Loucy (cell line): Measurements from ENCODE around the gene MATR3.

Source experiments
- H2AFZ ChIP-seq: fragments of 200-600 bp; sonication (generic); 2 replicates; pipeline ENCODE4 v1.6.0; 2016; ENCODE audit warnings: antibody characterized with exemption, mild to moderate bottlenecking, low read length, moderate library complexity
- H3F3A ChIP-seq: fragments of 200-600 bp; 2 replicates; pipeline ENCODE4 v1.6.0; 2016; ENCODE audit warnings: antibody characterized with exemption, low read depth, mild to moderate bottlenecking
- H3K27me3 ChIP-seq: fragments of 200-600 bp; sonication (generic); 2 replicates; pipeline ENCODE4 v1.6.1; 2014; ENCODE audit warnings: low read length, mild to moderate bottlenecking; ENCODE audit not compliant: insufficient read depth, poor library complexity, severe bottlenecking
- H3K36me3 ChIP-seq: fragments of 200-600 bp; sonication (generic); 2 replicates; pipeline ENCODE4 v1.6.1; 2016; ENCODE audit warnings: low read length; ENCODE audit not compliant: insufficient read depth
- H3K4me1 ChIP-seq: fragments of 200-600 bp; sonication (generic); 2 replicates; pipeline ENCODE4 v1.5.1; 2014; ENCODE audit warnings: low read length, mild to moderate bottlenecking; ENCODE audit not compliant: insufficient read depth, poor library complexity, severe bottlenecking
- H3K4me2 ChIP-seq: fragments of 200-600 bp; sonication (generic); 2 replicates; pipeline ENCODE4 v1.6.0; 2014; ENCODE audit warnings: antibody characterized with exemption, low read length, low read depth, mild to moderate bottlenecking; ENCODE audit not compliant: poor library complexity, severe bottlenecking
- H3K4me3 ChIP-seq: fragments of 200-600 bp; sonication (generic); 2 replicates; pipeline ENCODE4 v1.5.1; 2014; ENCODE audit warnings: low read length, mild to moderate bottlenecking, mixed read lengths; ENCODE audit not compliant: poor library complexity, severe bottlenecking
- H3K79me2 ChIP-seq: fragments of 200-600 bp; sonication (generic); 2 replicates; pipeline ENCODE4 v1.6.1; 2014; ENCODE audit warnings: low read length; ENCODE audit not compliant: insufficient read depth
- H3K9ac ChIP-seq: fragments of 200-600 bp; sonication (generic); 2 replicates; pipeline ENCODE4 v1.6.0; 2014; ENCODE audit warnings: mild to moderate bottlenecking, low read depth, low read length, moderate library complexity; ENCODE audit not compliant: poor library complexity, severe bottlenecking
- H3K9me2 ChIP-seq: fragments of 200-600 bp; sonication (generic); replicated peaks from 2 replicates; pipeline ENCODE4 v1.6.1; 2016; ENCODE audit warnings: low read depth, low read length, mixed read lengths
- H3K9me3 ChIP-seq: fragments of 200-600 bp; sonication (generic); 2 replicates; pipeline ENCODE4 v1.6.1; 2014; ENCODE audit warnings: mild to moderate bottlenecking, antibody characterized with exemption, low read length, low read depth; ENCODE audit not compliant: insufficient read depth
- H4K20me1 ChIP-seq: fragments of 200-600 bp; sonication (generic); 2 replicates; pipeline ENCODE4 v1.6.0; 2014; ENCODE audit warnings: antibody characterized with exemption, low read length, mild to moderate bottlenecking; ENCODE audit not compliant: insufficient read depth, poor library complexity, severe bottlenecking
- CTCF ChIP-seq: fragments of 200-600 bp; sonication (generic); conservative IDR thresholded peaks from 2 replicates; pipeline ENCODE4 v1.5.1; 2014; ENCODE audit warnings: mild to moderate bottlenecking, antibody characterized with exemption, low read length
- EZH2phosphoT487 ChIP-seq: fragments of 200-600 bp; IDR thresholded peaks from 2 replicates; pipeline ENCODE4 v1.6.1; 2018; ENCODE audit warnings: antibody characterized with exemption, mild to moderate bottlenecking, moderate library complexity, borderline replicate concordance

MATR3 gene

GRCh38 chr5:139272471-139273321 lies 20.8 kb upstream of the MATR3 start:
- H3K79me2 ChIP-seq = peaks cover 8% of the 10 kb centered on the region; the same call in 1 of the 2 replicates
- H3K9me3 ChIP-seq = no peaks in the 10 kb centered on the region
- peak overlapping the region; percentile 64 for H3K9ac ChIP-seq
- H3K36me3 ChIP-seq = no peaks in the 10 kb centered on the region
- no peaks in the 10 kb centered on the region for H3K9me2 ChIP-seq
- H3K27me3 ChIP-seq = no peaks in the 10 kb centered on the region
- peaks cover 3% of the 10 kb centered on the region; the same call in 1 of the 2 replicates for H3F3A ChIP-seq
- H4K20me1 ChIP-seq = peaks cover 7% of the 10 kb centered on the region
- no peak for TF ChIP-seq CTCF
- TF ChIP-seq EZH2phosphoT487 = no peak
- no peak overlapping the region for H2AFZ ChIP-seq
- H3K4me3 ChIP-seq = peak overlapping the region; percentile 83
- peaks cover 37% of the 10 kb centered on the region for H3K4me1 ChIP-seq
- H3K4me2 ChIP-seq = peak overlapping the region; percentile 87

GRCh38 chr5:139273322-139273571 lies 20.3 kb upstream of the MATR3 start:
- H3K27me3 ChIP-seq = no peaks in the 10 kb centered on the region
- peak overlapping the region; percentile 76; the same call in 1 of the 2 replicates for H2AFZ ChIP-seq
- no peaks in the 10 kb centered on the region for H3K9me2 ChIP-seq
- H3K79me2 ChIP-seq = peaks cover 8% of the 10 kb centered on the region; the same call in 1 of the 2 replicates
- H3K4me2 ChIP-seq = peak overlapping the region; percentile 87
- H4K20me1 ChIP-seq = peaks cover 7% of the 10 kb centered on the region
- peaks cover 37% of the 10 kb centered on the region for H3K4me1 ChIP-seq
- peak overlapping the region; percentile 83 for H3K4me3 ChIP-seq
- no peaks in the 10 kb centered on the region for H3K9me3 ChIP-seq
- peaks cover 3% of the 10 kb centered on the region; the same call in 1 of the 2 replicates for H3F3A ChIP-seq
- H3K9ac ChIP-seq = peak overlapping the region; percentile 64
- TF ChIP-seq CTCF = no peak
- no peak for TF ChIP-seq EZH2phosphoT487
- no peaks in the 10 kb centered on the region for H3K36me3 ChIP-seq

GRCh38 chr5:139273572-139274289 lies 19.8 kb upstream of the MATR3 start:
- Histone ChIP-seq H2AFZ (peak overlapping the region; percentile 76), H3K36me3 (no peaks in the 10 kb centered on the region), H3K79me2 (peaks cover 8% of the 10 kb centered on the region; the same call in 1 of the 2 replicates), H3K27me3 (no peaks in the 10 kb centered on the region), H3K4me2 (peak overlapping the region; percentile 87), H3K4me1 (peaks cover 37% of the 10 kb centered on the region), H4K20me1 (peaks cover 7% of the 10 kb centered on the region), H3K9me2 (no peaks in the 10 kb centered on the region), H3K9me3 (no peaks in the 10 kb centered on the region), H3K4me3 (peak overlapping the region; percentile 83), H3K9ac (peak overlapping the region; percentile 64), H3F3A (peaks cover 3% of the 10 kb centered on the region; the same call in 1 of the 2 replicates)
- no peak; the same call in 1 of the 2 replicates for TF ChIP-seq CTCF
- TF ChIP-seq EZH2phosphoT487 = no peak
